Fibroblast of the aortic adventitia (primary cell): ENCODE measurements around the gene ST3GAL4. TPM values are rescaled to one million over a fixed set of nuclear protein-coding genes. Genes with fewer than 3 reads are reported as not detected.

Source experiments
- DNase-seq: peaks from one replicate; pipeline ENCODE4 v3.0.0-alpha.2; 2010; ENCODE audit warnings: low read depth
- H3K4me3 ChIP-seq: 2 replicates; pipeline ENCODE4 v1.5.1; 2011; ENCODE audit warnings: low read depth, mild to moderate bottlenecking, control low read depth, low read length, moderate library complexity
- CTCF ChIP-seq: IDR thresholded peaks from 2 replicates; pipeline ENCODE4 v1.5.1; 2011; ENCODE audit warnings: mild to moderate bottlenecking, low read length, control low read depth, inconsistent platforms; ENCODE audit not compliant: insufficient read depth
- total RNA-seq: library from RNA; depleted of rRNA; stranded (reverse); fragments of >200 nt; gene quantifications from 2 replicates; pipeline ENCODE4 v1.2.3, GENCODE V29; 2012; ENCODE audit warnings: low replicate concordance

ST3GAL4 gene
- total RNA-seq, 1 donor = 25.4 TPM

DNA sequence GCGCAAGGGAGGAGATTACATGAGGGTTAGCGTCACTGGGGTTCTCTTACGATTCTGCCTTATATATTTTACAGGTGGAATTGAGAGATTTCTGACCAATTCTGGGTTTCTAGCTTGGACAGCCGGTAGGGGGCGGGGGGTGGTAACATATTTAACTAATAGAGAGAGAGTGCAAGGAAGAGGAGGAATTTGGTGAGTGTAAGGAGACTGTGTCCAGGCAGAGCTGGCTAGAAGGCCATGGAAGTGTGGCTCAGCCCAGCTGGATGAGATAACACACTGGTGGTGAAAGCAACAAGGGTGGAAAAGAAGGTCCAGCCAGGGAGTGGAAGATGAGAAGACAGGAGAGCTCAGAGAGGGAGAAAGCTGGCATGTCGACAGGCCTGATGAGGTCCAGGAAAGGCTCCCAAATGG lies 56.5 kb downstream of the ST3GAL4 start:
- peak; percentile 78 for DNase-seq
- peak; percentile 51 for TF ChIP-seq CTCF
- no peak overlapping the region for H3K4me3 ChIP-seq

DNA sequence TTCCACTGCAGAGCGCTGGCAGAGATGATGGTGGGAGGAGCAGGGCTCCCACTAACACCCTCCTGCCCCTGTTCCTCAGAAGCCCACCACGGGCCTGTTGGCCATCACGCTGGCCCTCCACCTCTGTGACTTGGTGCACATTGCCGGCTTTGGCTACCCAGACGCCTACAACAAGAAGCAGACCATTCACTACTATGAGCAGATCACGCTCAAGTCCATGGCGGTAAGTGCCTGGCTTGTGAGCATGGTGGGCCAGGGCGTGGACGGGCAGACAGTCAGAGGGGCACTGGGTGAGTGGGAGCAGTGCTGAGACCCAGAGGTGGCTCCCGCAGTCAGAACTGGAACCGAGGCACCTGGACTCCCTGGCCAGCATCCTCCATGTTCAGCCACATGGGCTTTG lies 57.9 kb downstream of the ST3GAL4 start:
- H3K4me3 ChIP-seq = no peak overlapping the region
- no peak for TF ChIP-seq CTCF
- no peak for DNase-seq

DNA sequence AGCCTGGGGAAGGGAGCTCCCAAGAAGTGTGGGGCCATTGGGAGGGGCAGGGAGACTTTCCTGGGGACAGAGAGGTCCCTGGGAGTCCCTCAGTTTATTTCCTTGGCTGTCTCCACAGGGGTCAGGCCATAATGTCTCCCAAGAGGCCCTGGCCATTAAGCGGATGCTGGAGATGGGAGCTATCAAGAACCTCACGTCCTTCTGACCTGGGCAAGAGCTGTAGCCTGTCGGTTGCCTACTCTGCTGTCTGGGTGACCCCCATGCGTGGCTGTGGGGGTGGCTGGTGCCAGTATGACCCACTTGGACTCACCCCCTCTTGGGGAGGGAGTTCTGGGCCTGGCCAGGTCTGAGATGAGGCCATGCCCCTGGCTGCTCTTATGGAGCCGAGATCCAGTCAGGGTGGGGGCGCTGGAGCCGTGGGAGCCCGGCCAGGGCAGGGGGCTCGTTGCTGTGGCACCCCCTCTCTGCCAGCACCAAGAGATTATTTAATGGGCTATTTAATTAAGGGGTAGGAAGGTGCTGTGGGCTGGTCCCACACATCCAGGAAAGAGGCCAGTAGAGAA lies 58.4 kb downstream of the ST3GAL4 start:
- TF ChIP-seq CTCF = no peak
- no peak overlapping the region for H3K4me3 ChIP-seq
- no peak for DNase-seq

DNA sequence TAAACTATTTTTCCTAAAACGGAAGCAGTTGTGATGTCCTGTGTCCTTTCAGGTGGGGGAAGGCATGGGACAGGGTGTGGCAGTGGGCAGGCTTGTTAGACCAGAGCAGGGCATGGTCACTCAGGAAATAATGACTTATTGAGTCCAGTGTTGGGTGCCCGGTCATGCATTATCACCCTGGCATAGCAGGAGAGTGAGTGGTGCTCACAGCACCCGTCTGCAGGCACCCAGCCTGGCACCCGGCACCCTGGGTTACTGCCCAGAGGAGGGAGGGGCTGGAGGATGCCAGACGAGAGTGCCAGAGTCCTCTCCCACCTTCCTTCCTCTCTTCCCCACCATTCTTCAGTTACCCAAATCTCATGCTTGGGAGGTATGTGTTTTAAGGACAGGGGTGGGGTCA lies 59.1 kb downstream of the ST3GAL4 start:
- TF ChIP-seq CTCF = no peak
- DNase-seq = no peak
- no peak overlapping the region for H3K4me3 ChIP-seq

DNA sequence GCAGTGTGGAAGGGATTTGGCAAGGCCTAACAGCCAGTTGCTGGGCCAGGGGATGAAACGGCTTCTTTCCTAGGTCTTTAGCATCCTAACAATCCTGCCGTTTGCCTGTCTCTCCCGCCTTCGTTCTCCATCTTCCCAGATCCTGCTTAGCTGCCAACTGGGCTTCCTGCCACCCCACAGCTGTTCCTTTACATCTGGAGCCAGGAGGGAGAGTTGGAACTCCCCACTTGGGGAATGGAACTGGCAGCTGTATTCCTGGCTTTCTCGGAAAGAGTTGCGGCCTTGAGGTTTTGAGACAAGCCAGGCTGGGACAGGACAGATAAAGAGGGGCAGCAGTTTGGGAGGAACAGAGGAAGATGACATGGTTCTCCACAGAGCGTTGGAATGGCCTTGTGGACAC lies 59.6 kb downstream of the ST3GAL4 start:
- peak; percentile 5 for TF ChIP-seq CTCF
- peak; percentile 99 for DNase-seq
- H3K4me3 ChIP-seq = no peak overlapping the region

DNA sequence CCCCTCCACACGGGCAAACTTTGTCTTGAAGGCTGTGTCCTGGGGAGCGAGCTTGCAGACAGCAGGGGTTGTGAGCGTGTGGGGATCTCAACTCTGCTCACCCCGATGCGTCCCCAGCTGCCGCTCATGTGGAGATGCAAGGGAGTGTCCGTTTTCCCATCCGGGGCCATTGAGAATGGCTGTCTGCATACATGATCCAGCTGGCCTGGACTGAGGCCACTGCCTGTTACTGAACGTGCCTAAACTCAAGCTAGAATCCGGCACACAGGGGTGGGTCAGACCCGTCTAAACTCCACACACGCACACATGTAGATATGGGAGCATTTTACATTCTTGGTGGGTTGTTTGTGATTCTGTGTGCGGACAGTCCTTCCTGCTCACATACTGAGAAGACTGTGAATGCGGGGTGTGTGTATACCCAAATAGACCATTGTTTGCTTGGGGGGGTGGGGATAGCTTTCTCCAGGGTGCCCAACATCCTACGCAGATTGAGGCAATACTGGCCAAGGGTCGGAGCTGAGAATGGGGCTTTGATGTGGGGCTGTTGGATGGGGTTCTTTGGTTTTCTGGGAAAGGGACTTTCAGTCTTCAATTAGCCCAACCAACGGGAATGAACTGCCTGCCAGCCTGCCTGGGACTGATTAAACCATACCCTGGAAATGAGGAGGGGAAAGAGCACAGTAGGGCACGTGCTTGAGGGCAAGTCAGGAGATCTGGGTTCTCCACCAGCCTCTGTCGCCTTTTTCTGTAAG lies 60.4 kb downstream of the ST3GAL4 start:
- no peak for TF ChIP-seq CTCF
- DNase-seq = peak; percentile 91
- no peak overlapping the region for H3K4me3 ChIP-seq
